Stimulated activated effector memory CD8-positive, alpha-beta T cell treated with anti-CD3 and anti-CD28 coated beads, Interleukin-12 subunit alpha, Interleukin-12 subunit beta, amount 100 ng/mL, for 72 hours (primary cell): ENCODE results near the gene ACTMAP.
A peak's percentile ranks its signal among the peaks of the same experiment; 100 is the strongest.
"Not testable (repeated sequence)": the region's sequence is repeated elsewhere in the genome, so short reads cannot be mapped to it uniquely, and the experiment has no call there.

ENCODE experiments used
- ATAC-seq: fragments of 150-1000 bp; cut with Tn5 transposase; 2 replicates; pipeline ENCODE4 v1.10.0; 2021
- DNase-seq, 2 donors: peaks; one replicate each; pipeline ENCODE4 v3.0.0; 2021 to 2022; ENCODE audit warnings: low spot score in 2 of 2
- H3K27ac Mint-ChIP-seq: one replicate; pipeline ENCODE4 v1.8.0; 2022; ENCODE audit warnings: mild to moderate bottlenecking, mixed read lengths
- H3K36me3 Mint-ChIP-seq: one replicate; pipeline ENCODE4 v1.8.0; 2022; ENCODE audit warnings: mild to moderate bottlenecking, mixed read lengths
- H3K4me1 Mint-ChIP-seq: one replicate; pipeline ENCODE4 v1.8.0; 2022; ENCODE audit warnings: mixed read lengths
- H3K4me3 Mint-ChIP-seq: one replicate; pipeline ENCODE4 v1.8.0; 2022; ENCODE audit warnings: mild to moderate bottlenecking, mixed read lengths
- H3K9me3 Mint-ChIP-seq: one replicate; pipeline ENCODE4 v1.8.0; 2022; ENCODE audit warnings: mixed read lengths

ACTMAP gene

DNA sequence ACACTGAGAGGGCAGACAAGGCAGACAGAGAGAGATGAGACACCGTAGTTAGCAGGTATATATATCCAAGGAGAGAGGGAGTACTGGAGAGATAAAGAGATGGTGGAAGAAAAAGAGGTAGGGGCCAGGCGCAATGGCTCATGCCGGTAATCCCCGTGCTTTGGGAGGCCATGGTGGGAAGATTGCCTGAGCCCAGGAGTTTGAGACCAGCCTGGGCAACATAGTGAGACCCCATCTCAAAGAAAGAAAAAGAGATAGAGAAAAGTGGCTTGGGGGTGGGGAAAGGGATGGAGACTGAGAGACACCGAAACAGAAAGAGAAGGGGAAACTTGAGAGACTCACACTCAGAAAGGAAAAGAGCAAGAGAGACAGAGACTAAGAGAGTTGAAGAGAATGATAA is 30.3 kb upstream of the ACTMAP start:
- no peak for ATAC-seq
- peaks cover 58% of the 10 kb centered on the region for H3K4me1 Mint-ChIP-seq
- H3K4me3 Mint-ChIP-seq, result peak overlapping the region; percentile 95
- peaks cover 64% of the 10 kb centered on the region for H3K36me3 Mint-ChIP-seq
- H3K27ac Mint-ChIP-seq, result peak overlapping the region; percentile 95
- H3K9me3 Mint-ChIP-seq, result no peaks in the 10 kb centered on the region
- no peak for DNase-seq

DNA sequence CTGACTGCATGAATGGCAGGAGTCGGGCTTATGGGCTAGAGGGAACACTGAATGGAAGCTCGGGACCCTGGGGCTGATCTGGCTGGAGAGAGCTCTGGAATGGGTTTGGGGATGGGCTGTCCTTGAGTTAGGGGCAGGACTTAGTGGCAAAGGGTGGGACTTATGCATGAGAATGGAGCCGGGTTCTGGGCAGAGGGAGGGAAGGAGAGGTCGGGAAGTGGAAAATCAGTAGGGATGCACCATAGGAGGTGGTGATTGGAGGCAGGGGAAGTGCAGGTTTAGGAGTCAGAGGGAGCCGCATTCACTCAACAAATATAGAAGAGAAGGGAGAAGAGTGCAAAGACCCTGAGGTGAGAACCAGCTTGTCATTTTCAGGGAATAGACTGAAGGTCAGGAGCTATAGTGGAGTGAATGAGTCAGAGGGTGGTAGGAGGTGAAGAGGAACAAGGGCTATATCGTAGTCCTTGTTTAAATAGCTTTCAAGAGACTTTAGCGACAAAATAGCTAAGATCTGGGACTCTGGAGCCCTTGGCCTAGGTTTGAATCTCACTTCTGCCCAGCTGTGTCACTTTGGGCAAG is 28.5 kb upstream of the ACTMAP start:
- Mint-ChIP-seq H3K9me3 (no peaks in the 10 kb centered on the region), H3K36me3 (peaks cover 60% of the 10 kb centered on the region), H3K4me1 (peaks cover 54% of the 10 kb centered on the region), H3K4me3 (peak overlapping the region; percentile 95), H3K27ac (peak overlapping the region; percentile 95)
- ATAC-seq (no peak), DNase-seq (no peak)

DNA sequence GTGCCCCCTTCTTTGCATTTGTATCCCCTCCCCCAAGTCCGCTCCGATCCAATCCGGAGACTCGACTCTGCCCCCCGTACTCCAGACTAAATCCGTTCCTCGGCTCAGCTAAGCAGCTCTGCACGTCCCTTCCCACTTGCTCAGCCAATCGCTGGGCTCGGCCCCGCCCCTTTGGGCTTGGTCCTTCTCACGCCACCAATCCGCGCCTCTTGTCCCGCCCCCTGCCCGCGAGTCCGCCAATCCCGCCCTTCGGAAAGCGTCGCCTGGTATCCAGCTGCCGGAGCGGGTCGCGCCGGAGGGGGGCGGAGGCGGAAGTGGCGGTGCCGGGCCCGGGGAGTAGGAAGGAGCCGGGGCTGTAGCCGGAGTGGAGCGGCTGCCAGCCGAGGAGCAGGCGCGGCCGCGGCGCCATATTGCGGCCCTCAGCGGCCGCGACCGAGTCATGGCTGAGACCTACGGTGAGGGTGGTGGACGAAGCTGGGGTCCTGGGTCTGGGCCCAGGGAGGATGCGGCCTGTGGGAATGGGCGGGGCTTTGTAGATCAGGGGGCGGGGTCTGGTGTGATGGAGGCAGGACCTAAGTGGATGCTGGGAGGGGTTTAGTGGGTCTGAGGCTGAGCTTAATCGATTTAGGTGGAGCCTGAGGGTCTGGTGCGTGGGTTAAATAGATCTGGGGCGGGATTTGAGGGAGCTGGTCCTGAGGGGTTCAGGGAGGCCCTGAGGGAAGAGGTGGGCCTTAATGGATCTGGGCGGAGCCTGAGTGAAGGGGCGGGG is 27.8 kb upstream of the ACTMAP start, which contains the start of gene RAB4B:
Gene RAB4B (plus strand): TSS at position 311 of the 769 bp plus-strand sequence. CDS start 129 bp downstream, at position 440.
- H3K4me1 Mint-ChIP-seq, result peaks cover 54% of the 10 kb centered on the region
- DNase-seq, result peak; percentile 96 to 100
- no peaks in the 10 kb centered on the region for H3K9me3 Mint-ChIP-seq
- H3K4me3 Mint-ChIP-seq, result peak within 1 kb of the TSS; percentile 95
- H3K36me3 Mint-ChIP-seq, result peaks cover 54% of the 10 kb centered on the region
- peak; percentile 87 for ATAC-seq
- H3K27ac Mint-ChIP-seq, result peak within 1 kb of the TSS; percentile 95

DNA sequence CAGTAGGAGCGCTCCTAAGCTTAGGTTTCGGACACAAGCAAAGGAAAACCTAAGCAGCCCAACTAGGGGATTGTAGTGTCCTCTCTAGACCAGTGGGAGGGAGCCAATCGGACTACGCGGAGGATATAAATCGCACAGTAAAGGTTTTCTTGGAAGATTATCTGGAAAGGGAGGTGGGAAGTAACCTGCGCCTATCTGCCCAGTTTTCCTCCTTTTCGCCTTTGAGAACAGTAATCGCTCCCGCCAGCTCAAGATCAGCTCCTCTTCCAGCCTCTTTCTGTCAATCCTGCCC is 27.3 kb upstream of the ACTMAP start:
- H3K36me3 Mint-ChIP-seq, result peaks cover 48% of the 10 kb centered on the region
- H3K4me3 Mint-ChIP-seq, result peak overlapping the region; percentile 95
- ATAC-seq (no peak), DNase-seq (no peak)
- peak overlapping the region; percentile 95 for H3K27ac Mint-ChIP-seq
- peaks cover 54% of the 10 kb centered on the region for H3K4me1 Mint-ChIP-seq
- H3K9me3 Mint-ChIP-seq, result no peaks in the 10 kb centered on the region

DNA sequence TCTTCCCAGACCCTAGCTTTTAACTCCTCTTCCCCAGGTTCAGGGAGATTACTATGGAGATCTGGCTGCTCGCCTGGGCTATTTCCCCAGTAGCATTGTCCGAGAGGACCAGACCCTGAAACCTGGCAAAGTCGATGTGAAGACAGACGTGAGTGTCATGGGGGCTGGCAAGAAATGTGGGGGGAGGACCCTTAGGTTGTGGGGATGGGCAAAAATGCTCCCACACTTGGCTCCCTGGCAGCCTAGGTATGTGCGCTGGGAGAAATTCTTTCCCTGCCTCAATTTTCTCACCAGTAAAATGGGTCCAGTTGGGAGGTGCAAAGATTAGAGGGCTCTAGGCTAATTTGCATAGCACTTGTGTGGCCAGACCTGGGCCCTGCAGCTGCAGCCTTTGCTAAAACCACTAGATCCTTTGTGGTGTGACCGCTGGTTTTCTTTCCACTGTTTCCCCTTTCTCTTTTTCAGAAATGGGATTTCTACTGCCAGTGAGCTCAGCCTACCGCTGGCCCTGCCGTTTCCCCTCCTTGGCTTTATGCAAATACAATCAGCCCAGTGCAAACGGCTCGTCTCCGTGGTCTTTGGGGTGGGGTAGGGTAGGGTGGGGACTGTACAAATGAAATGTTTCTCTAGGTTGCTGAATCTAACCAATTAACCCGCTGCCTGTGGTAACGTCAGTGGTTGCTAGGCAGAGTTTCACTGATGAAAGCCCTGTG is 26.8 kb upstream of the ACTMAP start:
- Mint-ChIP-seq H3K36me3 (peaks cover 45% of the 10 kb centered on the region), H3K4me3 (peak overlapping the region; percentile 95), H3K4me1 (peaks cover 50% of the 10 kb centered on the region), H3K27ac (peak overlapping the region; percentile 95), H3K9me3 (no peaks in the 10 kb centered on the region)
- DNase-seq, result peak; percentile 72 to 93
- ATAC-seq, result peak; percentile 82

DNA sequence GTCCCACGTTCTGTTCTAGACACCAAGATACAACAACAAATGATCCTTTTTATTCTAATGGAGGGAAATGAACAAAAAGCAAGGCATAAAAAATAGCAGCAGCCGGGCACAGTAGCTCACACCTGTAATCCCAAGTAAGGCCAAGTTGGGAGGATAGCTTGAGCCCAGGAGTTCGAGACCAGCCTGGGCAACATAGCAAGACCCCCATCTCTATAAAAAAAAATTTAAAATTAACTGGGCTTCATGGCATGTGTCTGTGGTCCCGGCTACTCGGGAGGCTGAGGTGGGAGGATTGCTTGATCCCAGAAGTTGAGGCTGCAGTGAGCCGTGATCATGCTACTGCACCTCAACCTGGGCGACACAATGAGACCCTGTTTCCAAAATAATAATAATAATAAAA is 26.1 kb upstream of the ACTMAP start:
- peak overlapping the region; percentile 95 for H3K4me3 Mint-ChIP-seq
- peak overlapping the region; percentile 95 for H3K27ac Mint-ChIP-seq

DNA sequence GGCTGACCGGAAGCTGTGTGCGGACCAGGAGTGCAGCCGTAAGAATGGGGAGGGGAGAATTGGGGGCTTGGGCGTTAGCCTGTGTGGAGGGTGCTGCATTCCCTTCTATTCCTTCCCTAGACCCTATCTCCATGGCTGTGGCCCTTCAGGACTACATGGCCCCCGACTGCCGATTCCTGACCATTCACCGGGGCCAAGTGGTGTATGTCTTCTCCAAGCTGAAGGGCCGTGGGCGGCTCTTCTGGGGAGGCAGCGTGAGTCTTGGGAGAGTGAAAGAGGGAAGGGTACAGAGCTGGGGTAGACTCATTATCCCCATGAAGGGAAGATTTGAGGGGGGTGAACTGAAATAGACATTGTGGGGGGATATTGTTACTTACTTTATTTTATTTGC is 25.4 kb upstream of the ACTMAP start:
- Mint-ChIP-seq H3K27ac (no peak overlapping the region), H3K36me3 (peaks cover 33% of the 10 kb centered on the region), H3K9me3 (no peaks in the 10 kb centered on the region), H3K4me1 (peaks cover 43% of the 10 kb centered on the region), H3K4me3 (no peak overlapping the region)
- ATAC-seq, result no peak
- no peak for DNase-seq

More for the DNA sequence above, 26.1 kb upstream of the ACTMAP start:
- ATAC-seq (no peak), DNase-seq (no peak)
- Mint-ChIP-seq H3K9me3 (no peaks in the 10 kb centered on the region), H3K4me1 (peaks cover 45% of the 10 kb centered on the region), H3K36me3 (peaks cover 41% of the 10 kb centered on the region)

DNA sequence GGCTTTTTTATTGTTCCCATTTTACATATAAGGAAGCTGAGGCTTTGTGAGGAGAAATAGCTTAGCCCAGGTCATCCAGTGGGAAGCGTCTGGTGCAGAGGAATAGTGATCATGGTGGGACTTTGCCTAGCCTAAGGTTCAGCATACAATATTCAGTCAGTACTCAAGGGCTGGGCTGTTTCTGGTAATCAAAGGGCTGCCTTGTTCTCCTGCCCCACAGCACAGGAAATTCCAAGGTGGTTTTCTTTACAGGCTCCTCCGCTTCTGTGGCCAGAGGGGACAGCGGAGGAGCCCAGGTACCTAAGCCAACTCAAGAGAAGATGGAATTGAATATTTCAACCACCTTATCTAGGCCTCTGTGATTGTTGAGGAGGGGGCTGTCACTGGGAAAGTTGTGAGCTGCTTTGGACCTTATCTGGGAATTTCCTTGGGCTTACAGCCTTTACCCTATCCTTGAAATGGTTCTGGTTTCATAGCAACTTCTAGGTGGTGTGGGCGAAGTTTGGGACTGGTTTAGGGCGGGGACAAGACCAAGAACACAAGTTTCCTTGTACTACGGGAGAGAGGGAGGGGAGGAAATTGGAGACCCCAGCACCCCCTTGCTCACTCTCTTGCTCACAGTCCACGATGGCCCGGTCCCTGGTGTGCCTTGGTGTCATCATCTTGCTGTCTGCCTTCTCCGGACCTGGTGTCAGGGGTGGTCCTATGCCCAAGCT is 24.8 kb upstream of the ACTMAP start, which contains the start of gene MIA:
Gene MIA (plus strand): TSS at position 606 of the 716 bp plus-strand sequence. CDS start 22 bp downstream, at position 628.
- H3K9me3 Mint-ChIP-seq, result no peaks in the 10 kb centered on the region
- no peak within 1 kb of the TSS for H3K4me3 Mint-ChIP-seq
- H3K4me1 Mint-ChIP-seq, result peaks cover 41% of the 10 kb centered on the region
- no peak for DNase-seq
- no peak within 1 kb of the TSS for H3K27ac Mint-ChIP-seq
- H3K36me3 Mint-ChIP-seq, result peaks cover 33% of the 10 kb centered on the region
- ATAC-seq, result no peak

DNA sequence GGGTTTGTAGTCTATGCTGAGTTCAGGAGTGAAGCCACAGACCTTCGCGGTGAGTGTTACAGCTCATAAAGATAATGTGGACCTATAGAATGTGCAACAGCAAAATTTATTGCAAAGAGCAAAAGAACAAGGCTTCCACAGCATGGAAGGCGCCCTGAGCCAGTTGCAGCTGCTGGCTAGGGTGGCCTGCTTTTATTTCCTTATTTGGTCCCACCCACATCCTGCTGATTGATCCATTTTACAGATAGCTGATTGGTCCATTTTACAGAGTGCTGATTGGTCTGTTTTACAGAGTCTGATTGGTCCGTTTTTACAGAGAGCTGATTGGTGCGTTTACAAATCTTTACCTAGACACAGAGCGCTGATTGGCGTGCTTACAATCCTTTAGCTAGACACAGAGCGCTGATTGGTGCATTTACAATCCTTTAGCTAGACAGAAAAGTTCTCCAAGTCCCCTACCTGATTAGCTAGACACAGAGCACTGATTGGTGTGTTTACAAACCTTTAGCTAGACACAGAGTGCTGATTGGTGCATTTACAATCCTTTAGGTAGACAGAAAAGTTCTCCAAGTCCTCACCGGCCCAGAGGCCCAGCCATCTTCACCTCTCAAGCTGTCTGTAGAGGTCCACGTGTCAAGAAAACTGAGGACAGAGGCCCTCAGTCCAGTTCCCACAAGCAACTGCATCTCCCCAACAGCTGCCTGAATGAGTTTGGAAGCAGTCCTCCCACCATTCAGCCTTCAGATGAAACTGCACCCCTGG is 21.0 kb upstream of the ACTMAP start:
- DNase-seq, ATAC-seq, H3K9me3 Mint-ChIP-seq, H3K4me3 Mint-ChIP-seq: not testable (repeated sequence)
- Mint-ChIP-seq H3K27ac (peak overlapping the region; percentile 8), H3K4me1 (peaks cover 13% of the 10 kb centered on the region), H3K36me3 (peaks cover 48% of the 10 kb centered on the region)

DNA sequence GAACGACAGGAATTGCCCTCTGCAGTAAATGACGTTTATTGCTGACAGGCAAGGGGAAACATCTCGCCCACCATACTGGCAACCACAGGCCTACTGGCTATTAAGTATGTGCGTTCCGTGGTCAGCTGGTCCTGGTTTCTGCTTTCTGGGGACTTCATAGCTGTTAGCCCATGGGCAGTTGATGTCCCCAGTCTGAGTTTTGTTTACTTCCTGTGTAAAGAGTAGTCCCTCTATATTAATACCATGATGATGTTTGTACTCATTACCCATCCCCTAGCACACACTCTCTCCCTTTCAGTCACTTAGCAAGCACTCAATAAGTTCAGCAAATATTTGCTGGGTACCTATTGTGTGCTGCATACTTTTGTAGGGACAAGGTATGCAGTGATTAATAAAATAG is 18.6 kb upstream of the ACTMAP start:
- Mint-ChIP-seq H3K36me3 (peaks cover 72% of the 10 kb centered on the region), H3K4me3 (no peak overlapping the region), H3K9me3 (no peaks in the 10 kb centered on the region), H3K4me1 (peaks cover 27% of the 10 kb centered on the region), H3K27ac (peak overlapping the region; percentile 82)
- DNase-seq (no peak), ATAC-seq (no peak)

DNA sequence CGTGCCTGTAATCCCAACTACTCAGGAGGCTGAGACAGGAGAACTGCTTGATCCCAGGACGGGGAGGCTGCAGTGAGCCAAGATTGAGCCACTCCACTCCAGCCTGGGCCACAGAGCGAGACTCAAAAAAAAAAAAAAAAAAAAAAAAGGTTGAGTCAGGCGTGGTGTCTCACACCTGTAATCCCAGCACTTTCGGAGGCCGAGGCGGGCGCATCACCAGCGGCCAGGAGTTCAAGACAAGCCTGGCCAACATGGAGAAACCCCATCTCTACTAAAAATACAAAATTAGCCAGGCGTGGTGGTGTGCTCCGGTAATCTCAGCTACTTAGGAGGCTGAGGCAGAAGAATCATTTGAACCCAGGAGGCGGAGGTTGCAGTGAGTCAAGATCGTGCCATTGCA is 16.1 kb upstream of the ACTMAP start:
- peak overlapping the region; percentile 14 for H3K27ac Mint-ChIP-seq
- H3K9me3 Mint-ChIP-seq, ATAC-seq, DNase-seq, H3K4me3 Mint-ChIP-seq: not testable (repeated sequence)
- H3K4me1 Mint-ChIP-seq, result peaks cover 50% of the 10 kb centered on the region
- peaks cover 92% of the 10 kb centered on the region for H3K36me3 Mint-ChIP-seq

DNA sequence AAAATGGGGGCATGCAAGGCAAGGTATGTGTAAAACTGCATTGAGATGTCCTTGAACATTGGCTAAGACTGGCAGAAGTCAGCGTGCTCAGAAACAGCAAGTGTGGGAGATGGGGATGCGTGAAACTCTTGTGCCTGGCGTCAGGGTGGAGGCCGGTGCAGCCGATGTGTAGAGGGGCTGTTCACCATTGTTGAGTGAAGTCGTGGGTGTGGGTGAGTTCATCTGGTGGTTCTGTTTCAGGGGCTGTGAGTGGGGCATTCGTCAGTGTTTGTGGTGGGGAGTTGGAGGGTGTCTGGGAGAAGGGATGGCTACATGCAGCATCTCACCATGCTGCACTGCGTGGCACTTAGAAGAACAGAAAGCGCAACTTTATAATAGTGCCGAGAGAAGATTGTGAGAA is 13.7 kb upstream of the ACTMAP start:
- Mint-ChIP-seq H3K27ac (peak overlapping the region; percentile 58), H3K4me1 (peaks cover 57% of the 10 kb centered on the region), H3K9me3 (no peaks in the 10 kb centered on the region), H3K4me3 (peak overlapping the region; percentile 29), H3K36me3 (peaks cover 100% of the 10 kb centered on the region)
- peak; percentile 89 for ATAC-seq
- no peak for DNase-seq

DNA sequence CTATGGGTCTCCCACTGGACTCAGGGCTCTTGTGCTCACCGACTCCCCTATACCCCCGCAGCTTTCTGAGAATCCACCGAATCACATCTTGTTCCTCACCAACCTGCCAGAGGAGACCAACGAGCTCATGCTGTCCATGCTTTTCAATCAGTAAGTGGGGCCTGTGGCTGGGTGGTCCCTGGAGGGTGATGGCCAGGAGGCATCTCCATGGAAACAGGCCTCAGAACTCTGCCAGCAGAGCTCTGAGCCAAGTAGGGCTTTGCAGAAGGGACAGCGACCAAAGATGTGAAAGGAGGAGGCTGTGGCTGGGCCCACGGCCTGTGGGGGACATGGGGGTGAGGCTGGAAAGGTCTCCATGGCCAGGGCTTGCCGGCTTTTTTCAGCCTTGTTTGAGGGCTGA is 13.2 kb upstream of the ACTMAP start:
- Mint-ChIP-seq H3K4me1 (peaks cover 58% of the 10 kb centered on the region), H3K4me3 (peak overlapping the region; percentile 29), H3K27ac (peak overlapping the region; percentile 58), H3K36me3 (peaks cover 100% of the 10 kb centered on the region), H3K9me3 (no peaks in the 10 kb centered on the region)
- DNase-seq, result no peak
- ATAC-seq, result no peak

DNA sequence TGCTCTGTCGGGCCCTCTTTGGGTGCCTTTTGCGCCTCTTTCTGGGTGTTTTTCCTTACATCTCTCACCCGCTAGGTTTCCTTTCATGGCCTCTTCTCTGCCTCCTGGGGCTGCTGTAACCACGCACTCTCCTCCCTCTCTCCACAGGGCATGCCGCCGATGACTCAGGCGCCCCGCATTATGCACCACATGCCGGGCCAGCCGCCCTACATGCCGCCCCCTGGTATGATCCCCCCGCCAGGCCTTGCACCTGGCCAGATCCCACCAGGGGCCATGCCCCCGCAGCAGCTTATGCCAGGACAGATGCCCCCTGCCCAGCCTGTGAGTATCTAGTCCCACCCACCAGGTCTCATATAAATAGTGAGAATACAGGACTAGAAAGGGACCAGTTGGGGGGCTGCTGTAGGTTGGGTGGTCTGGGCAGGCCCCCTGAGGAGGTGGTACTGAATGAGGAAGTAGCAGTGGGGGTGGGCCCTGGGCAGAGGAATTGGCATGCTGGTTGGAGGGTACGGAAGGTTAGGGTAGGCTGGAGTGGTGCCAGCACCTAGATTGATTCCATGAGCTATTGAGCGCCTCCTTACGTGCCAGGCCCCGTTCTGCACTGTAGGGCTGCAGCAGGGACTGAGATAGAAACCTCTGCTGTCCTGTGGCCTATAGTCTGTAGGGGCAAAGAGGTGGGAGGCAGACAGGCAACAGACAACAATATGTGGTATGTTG is 12.6 kb upstream of the ACTMAP start:
- H3K4me3 Mint-ChIP-seq, result peak overlapping the region; percentile 29
- no peaks in the 10 kb centered on the region for H3K9me3 Mint-ChIP-seq
- no peak for DNase-seq
- H3K4me1 Mint-ChIP-seq, result peaks cover 63% of the 10 kb centered on the region
- H3K36me3 Mint-ChIP-seq, result peaks cover 100% of the 10 kb centered on the region
- ATAC-seq, result no peak
- H3K27ac Mint-ChIP-seq, result peak overlapping the region; percentile 58
